ENCODE measurements around the gene DNAJB12.
"Not testable (repeated sequence)": the region's sequence is repeated elsewhere in the genome, so short reads cannot be mapped to it uniquely, and the experiment has no call there.

The DNAJB12 gene

GRCh38 chr10:72331575-72332422, 22.9 kb downstream of the DNAJB12 start:
- DNase-seq (ENCODE audit: low read depth in 3 of 3) = peak; percentile 63 to 65 (median 64)

DNA sequence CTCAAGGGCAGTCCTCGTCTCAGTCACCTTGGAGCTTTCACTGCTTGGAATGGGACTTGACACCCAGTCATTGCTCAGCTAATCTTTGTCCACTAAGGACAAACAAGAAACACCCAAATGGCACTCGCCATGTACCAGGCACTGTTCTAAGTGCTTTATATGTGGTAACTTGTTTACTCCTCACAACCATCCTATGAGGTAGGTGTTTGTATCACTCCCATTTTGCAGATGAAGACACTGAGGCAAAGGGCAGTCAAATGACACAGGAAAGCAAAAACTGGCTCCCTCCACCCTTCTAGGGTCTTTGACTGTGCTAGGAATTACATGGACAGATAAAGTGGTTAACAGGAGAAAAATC, 24.7 kb downstream of the DNAJB12 start:
- no peak for DNase-seq (ENCODE audit: low read depth in 3 of 3)

- DNase-seq (ENCODE audit: low read depth in 3 of 3) = no peak
These were observed 25.2 kb downstream of the DNAJB12 start for GRCh38 chr10:72329290-72330068.

- no peak for DNase-seq (ENCODE audit: low read depth in 3 of 3)
These were observed 25.9 kb downstream of the DNAJB12 start for GRCh38 chr10:72328829-72329204.

- no peak for DNase-seq (ENCODE audit: low read depth in 3 of 3)
These were observed 26.5 kb downstream of the DNAJB12 start for GRCh38 chr10:72328045-72328828.

- DNase-seq (ENCODE audit: low read depth in 3 of 3) = not testable (repeated sequence)
These were observed 27.8 kb downstream of the DNAJB12 start for GRCh38 chr10:72326665-72327603.

GRCh38 chr10:72325243-72326175, 29.2 kb downstream of the DNAJB12 start:
- DNase-seq (ENCODE audit: low read depth in 3 of 3) = not testable (repeated sequence)

GRCh38 chr10:72323771-72324191, 30.9 kb downstream of the DNAJB12 start:
- DNase-seq (ENCODE audit: low read depth in 3 of 3) = no peak

GRCh38 chr10:72323108-72323749, 31.5 kb downstream of the DNAJB12 start:
- DNase-seq (ENCODE audit: low read depth in 3 of 3) = no peak

GRCh38 chr10:72322280-72323058, 32.2 kb downstream of the DNAJB12 start:
- peak in 2 of 3 experiments; percentile 55 to 57 for DNase-seq (ENCODE audit: low read depth in 3 of 3)

DNA sequence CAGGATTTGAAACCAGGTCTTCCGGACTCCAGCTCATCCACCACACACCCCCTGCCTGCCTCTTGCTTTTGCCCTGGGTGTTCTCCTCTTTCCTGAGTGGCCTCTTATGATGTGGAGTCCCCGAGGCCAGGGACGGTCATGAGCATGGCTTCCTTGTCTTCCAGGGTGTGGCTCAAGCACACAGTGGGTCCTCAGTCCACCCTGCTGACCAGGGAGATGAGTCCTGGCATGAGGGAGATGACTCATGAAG, 32.8 kb downstream of the DNAJB12 start:
- DNase-seq (ENCODE audit: low read depth in 3 of 3) = no peak

GRCh38 chr10:72321248-72322029, 33.3 kb downstream of the DNAJB12 start:
- DNase-seq (ENCODE audit: low read depth in 3 of 3) = no peak

DNA sequence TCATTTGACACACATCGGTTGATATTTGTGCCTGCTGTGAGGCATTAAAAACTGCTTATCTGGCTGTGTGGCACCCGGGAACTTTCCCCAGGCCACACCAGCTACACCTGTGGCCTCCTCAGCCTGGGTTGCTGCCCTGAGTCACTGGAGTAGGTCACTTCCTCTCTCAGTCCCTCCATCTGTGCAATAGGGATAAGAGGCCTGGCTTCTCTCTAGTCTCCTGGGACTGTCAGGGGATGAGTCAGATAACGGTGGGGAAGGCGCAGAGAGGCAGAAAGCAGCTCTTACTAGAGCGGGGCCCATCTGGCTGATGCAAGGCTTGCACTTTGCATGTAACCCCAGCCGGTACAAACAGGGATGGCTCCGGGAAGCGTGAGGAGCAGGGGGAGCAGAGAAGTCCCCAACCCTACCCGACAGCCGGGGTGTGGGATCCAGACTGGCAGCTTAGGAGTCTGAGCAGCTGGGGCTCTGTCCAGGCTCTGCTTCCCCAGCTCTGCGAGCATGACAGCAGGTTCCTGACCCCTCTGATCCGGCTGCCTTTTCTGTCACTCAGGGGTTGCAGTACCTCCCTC, 34.0 kb downstream of the DNAJB12 start:
- peak in 2 of 3 experiments; percentile 52 to 53 for DNase-seq (ENCODE audit: low read depth in 3 of 3)

- DNase-seq (ENCODE audit: low read depth in 3 of 3) = peak; percentile 75 to 80 (median 79)
These were observed 35.1 kb downstream of the DNAJB12 start for GRCh38 chr10:72319416-72320254.

- DNase-seq (ENCODE audit: low read depth in 3 of 3) = no peak
These were observed 36.1 kb downstream of the DNAJB12 start for GRCh38 chr10:72318418-72319262.
